NCI-H510A (cell line): ENCODE measurements around the gene HIKESHI.
"Not testable (repeated sequence)": the region's sequence is repeated elsewhere in the genome, so short reads cannot be mapped to it uniquely, and the experiment has no call there.

ENCODE experiments used
- DNase-seq: peaks from one replicate; lab custom pipeline; 2025; lab: John Stamatoyannopoulos, UW

The HIKESHI gene

GRCh38 chr11:86292912-86293616, 9.0 kb upstream of the HIKESHI start:
- no peak for DNase-seq

GRCh38 chr11:86294026-86294425, 8.0 kb upstream of the HIKESHI start:
- no peak for DNase-seq

GRCh38 chr11:86301742-86302091, 323 bp upstream of the HIKESHI start:
- no peak for DNase-seq

- DNase-seq: no peak
These were observed 1.2 kb downstream of the HIKESHI start for GRCh38 chr11:86303257-86303656.

GRCh38 chr11:86308710-86309109, 6.7 kb downstream of the HIKESHI start:
- DNase-seq: not testable (repeated sequence)

- DNase-seq: no peak
These were observed 11.8 kb downstream of the HIKESHI start for GRCh38 chr11:86313793-86314192.

- DNase-seq: no peak
These were observed 12.6 kb downstream of the HIKESHI start for GRCh38 chr11:86314636-86315035.

GRCh38 chr11:86335131-86335767, 33.2 kb downstream of the HIKESHI start:
- no peak for DNase-seq

GRCh38 chr11:86337227-86337626, 35.2 kb downstream of the HIKESHI start:
- DNase-seq: no peak

GRCh38 chr11:86341382-86341781, 39.3 kb downstream of the HIKESHI start:
- DNase-seq: no peak

GRCh38 chr11:86346513-86346912, 44.5 kb downstream of the HIKESHI start:
- no peak for DNase-seq

- no peak for DNase-seq
These were observed 53.2 kb downstream of the HIKESHI start for GRCh38 chr11:86355256-86355655.

- DNase-seq: not testable (repeated sequence)
These were observed 55.4 kb downstream of the HIKESHI start for GRCh38 chr11:86357412-86357811.

GRCh38 chr11:86358720-86359119, 56.7 kb downstream of the HIKESHI start:
- no peak for DNase-seq

- no peak for DNase-seq
These were observed 58.8 kb downstream of the HIKESHI start for GRCh38 chr11:86360775-86361395.

GRCh38 chr11:86363424-86363823, 61.4 kb downstream of the HIKESHI start:
- DNase-seq: no peak

- DNase-seq: no peak
These were observed 63.5 kb downstream of the HIKESHI start for GRCh38 chr11:86365546-86365945.

GRCh38 chr11:86369668-86370067, 67.6 kb downstream of the HIKESHI start:
- DNase-seq: no peak

- DNase-seq: no peak
These were observed 68.1 kb downstream of the HIKESHI start for GRCh38 chr11:86370171-86370570.

GRCh38 chr11:86370922-86371594, 69.0 kb downstream of the HIKESHI start:
- no peak for DNase-seq

- no peak for DNase-seq
These were observed 70.0 kb downstream of the HIKESHI start for GRCh38 chr11:86372041-86372440.

- no peak for DNase-seq
These were observed 70.5 kb downstream of the HIKESHI start for GRCh38 chr11:86372586-86372985.

- no peak for DNase-seq
These were observed 72.0 kb downstream of the HIKESHI start for GRCh38 chr11:86374069-86374468.
